Measurements from ENCODE around the gene GPC1. TPM values are rescaled to one million over a fixed set of nuclear protein-coding genes. Genes with fewer than 3 reads are reported as not detected.

GPC1 gene
- total and polyA plus RNA-seq, 2 of the 13 experiments (the other 11 are each of a cell fraction or from before 2014, with no cell fraction given), result 4.0 to 5.5 TPM

DNA sequence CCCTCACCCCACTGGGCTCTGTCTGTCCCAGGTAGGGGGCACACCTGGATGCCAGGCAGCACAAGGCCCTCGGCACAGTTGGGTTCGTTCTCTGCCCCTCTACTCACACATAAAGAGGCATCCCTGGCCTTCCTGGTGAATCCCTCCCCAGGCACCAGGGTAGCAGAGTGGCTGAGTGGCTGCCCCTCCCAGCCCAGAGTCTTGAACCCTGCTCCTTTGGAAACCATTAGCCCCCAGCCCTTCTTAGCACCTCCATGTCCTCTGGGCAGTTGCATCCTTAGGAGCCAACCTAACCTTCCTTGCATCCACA lies 2.0 kb downstream of the GPC1 start:
- DNase-seq (ENCODE audit: low spot score), result no peak
- Histone ChIP-seq H3K4me3 (replicated peaks in 1 of 3; ENCODE audit: insufficient read depth in 1 of 3, low read depth in 2 of 3, low read length in 3 of 3) (no peak overlapping the region), H3K9ac (ENCODE audit: insufficient read depth, low read depth, low read length) (no peak overlapping the region), H3K27ac (ENCODE audit: extremely low read length, insufficient read depth, low read length) (no peak overlapping the region), H3K9me3 (ENCODE audit: low read length) (no peaks in the 10 kb centered on the region), H3K36me3 (replicated peaks in 1 of 2; ENCODE audit: control insufficient read depth in 1 of 2, insufficient read depth in 2 of 2, low read length in 2 of 2) (no peaks in the 10 kb centered on the region), H3K27me3 (ENCODE audit: control insufficient read depth in 1 of 2, insufficient read depth in 2 of 2, low read length in 2 of 2) (peaks cover 26 to 46% of the 10 kb centered on the region in 2 experiments), H2AFZ (ENCODE audit: low read length) (no peak overlapping the region), H3K4me1 (ENCODE audit: insufficient read depth, low read length) (peaks cover 10% of the 10 kb centered on the region), H3K79me2 (ENCODE audit: insufficient read depth, low read length) (no peaks in the 10 kb centered on the region), H4K20me1 (ENCODE audit: insufficient read depth, low read length) (peaks cover 3% of the 10 kb centered on the region; the same call in 1 of the 2 replicates), H3K4me2 (ENCODE audit: low read depth, low read length) (no peak overlapping the region)
- FAIRE-seq, result no peak
- POLR2A ChIA-PET, result no interaction called here
- BruUV-seq (replicated peaks), result no TSS peak
- TF ChIP-seq THAP11 (CRISPR knock-in tag; IDR thresholded peaks at IDR 0.05) (no peak), SRY (CRISPR knock-in tag; IDR thresholded peaks at IDR 0.05) (no peak), EZH2 (conservative IDR thresholded peaks at IDR 0.05; ENCODE audit: low read depth, low read length) (no peak), FOXA3 (CRISPR knock-in tag; IDR thresholded peaks at IDR 0.05) (no peak), ZNF670 (CRISPR knock-in tag; IDR thresholded peaks at IDR 0.05; ENCODE audit: borderline replicate concordance) (no peak), ZNF292 (CRISPR knock-in tag; IDR thresholded peaks at IDR 0.05; ENCODE audit: borderline replicate concordance, low read depth) (no peak), PHF5A (CRISPR knock-in tag; IDR thresholded peaks at IDR 0.05; ENCODE audit: low read depth, unreplicated experiment) (no peak), MAZ (IDR thresholded peaks at IDR 0.05; ENCODE audit: borderline replicate concordance, low read depth, low read length) (no peak), MAZ (CRISPR knock-in tag; IDR thresholded peaks at IDR 0.05; ENCODE audit: low read depth) (no peak), MTF1 (CRISPR knock-in tag; IDR thresholded peaks at IDR 0.05) (no peak), FOXK1 (CRISPR knock-in tag; IDR thresholded peaks at IDR 0.05; ENCODE audit: borderline replicate concordance, low read depth) (no peak), ZFYVE20 (CRISPR knock-in tag; IDR thresholded peaks at IDR 0.05; ENCODE audit: borderline replicate concordance, low read depth) (no peak), MAFG (CRISPR knock-in tag; IDR thresholded peaks at IDR 0.05) (no peak), RBAK (CRISPR knock-in tag; IDR thresholded peaks at IDR 0.05) (no peak), ZSCAN12 (CRISPR knock-in tag; IDR thresholded peaks at IDR 0.05) (no peak), KMT2A (CRISPR knock-in tag; IDR thresholded peaks at IDR 0.05) (no peak), KLF15 (CRISPR knock-in tag; IDR thresholded peaks at IDR 0.05; ENCODE audit: borderline replicate concordance) (no peak)
- TF ChIP-seq, protein P1, sequence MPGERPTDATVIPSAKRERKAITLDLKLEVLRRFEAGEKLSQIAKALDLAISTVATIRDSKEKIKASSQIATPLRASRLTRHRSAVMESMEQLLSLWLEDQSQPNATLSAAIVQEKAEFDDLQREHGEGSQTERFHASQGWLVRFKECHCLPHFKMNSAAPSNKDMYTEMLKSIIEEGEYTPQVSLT (CRISPR knock-in tag; IDR thresholded peaks at IDR 0.05; ENCODE audit: borderline replicate concordance, low read depth), result no peak
- TF ChIP-seq, protein P2, sequence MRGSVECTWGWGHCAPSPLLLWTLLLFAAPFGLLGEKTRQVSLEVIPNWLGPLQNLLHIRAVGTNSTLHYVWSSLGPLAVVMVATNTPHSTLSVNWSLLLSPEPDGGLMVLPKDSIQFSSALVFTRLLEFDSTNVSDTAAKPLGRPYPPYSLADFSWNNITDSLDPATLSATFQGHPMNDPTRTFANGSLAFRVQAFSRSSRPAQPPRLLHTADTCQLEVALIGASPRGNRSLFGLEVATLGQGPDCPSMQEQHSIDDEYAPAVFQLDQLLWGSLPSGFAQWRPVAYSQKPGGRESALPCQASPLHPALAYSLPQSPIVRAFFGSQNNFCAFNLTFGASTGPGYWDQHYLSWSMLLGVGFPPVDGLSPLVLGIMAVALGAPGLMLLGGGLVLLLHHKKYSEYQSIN (CRISPR knock-in tag; IDR thresholded peaks at IDR 0.05; ENCODE audit: borderline replicate concordance), result no peak
- TF ChIP-seq, protein P3, sequence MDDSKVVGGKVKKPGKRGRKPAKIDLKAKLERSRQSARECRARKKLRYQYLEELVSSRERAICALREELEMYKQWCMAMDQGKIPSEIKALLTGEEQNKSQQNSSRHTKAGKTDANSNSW (CRISPR knock-in tag; IDR thresholded peaks at IDR 0.05; ENCODE audit: borderline replicate concordance), result no peak
- TF ChIP-seq, protein P4, sequence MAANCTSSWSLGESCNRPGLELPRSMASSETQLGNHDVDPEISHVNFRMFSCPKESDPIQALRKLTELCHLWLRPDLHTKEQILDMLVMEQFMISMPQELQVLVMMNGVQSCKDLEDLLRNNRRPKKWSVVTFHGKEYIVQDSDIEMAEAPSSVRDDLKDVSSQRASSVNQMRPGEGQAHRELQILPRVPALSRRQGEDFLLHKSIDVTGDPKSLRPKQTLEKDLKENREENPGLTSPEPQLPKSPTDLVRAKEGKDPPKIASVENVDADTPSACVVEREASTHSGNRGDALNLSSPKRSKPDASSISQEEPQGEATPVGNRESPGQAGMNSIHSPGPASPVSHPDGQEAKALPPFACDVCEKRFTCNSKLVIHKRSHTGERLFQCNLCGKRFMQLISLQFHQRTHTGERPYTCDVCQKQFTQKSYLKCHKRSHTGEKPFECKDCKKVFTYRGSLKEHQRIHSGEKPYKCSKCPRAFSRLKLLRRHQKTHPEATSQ (CRISPR knock-in tag; IDR thresholded peaks at IDR 0.05; ENCODE audit: borderline replicate concordance), result no peak
- no peak for ATAC-seq
- intact Hi-C loops (cut with micrococcal nuclease; ENCODE audit: unreplicated experiment), result loop anchor here (5.0 kb wide), 2 partner anchors 185 to 285 kb away; no protein-coding TSS in a partner anchor
- CTCF ChIA-PET (ENCODE audit: low intra/inter-chr PET ratio, low total read pairs), result interaction anchor here (0.7 to 3.4 kb wide), 3 partner anchors 204 to 287 kb away, joined by 3 to 84 read pairs (median 11); no protein-coding TSS in a partner anchor
- 100% methylated on average over 2 of the region's 2 CpGs for WGBS (ENCODE audit: low lambda C conversion rate)
- in situ Hi-C loops (cut with HindIII; ENCODE audit: extremely low pct_ligation_motif_present, low pct_unique_long_range_greater_than_20kb), result loop anchor here (5.0 kb wide), 2 partner anchors 205 to 285 kb away; no protein-coding TSS in a partner anchor
